Tibial nerve (tissue), 3 donors: ENCODE measurements around the gene GOLPH3.

Experiments used
- POLR2A ChIP-seq, 2 donors: fragments of 450-650 bp; IDR thresholded peaks; one replicate each; pipeline ENCODE4 v1.6.1; 2017; ENCODE audit warnings: antibody characterized with exemption in 2 of 2, mild to moderate bottlenecking in 2 of 2, moderate library complexity in 2 of 2
- TF ChIP-seq, protein P1 (sequence below), 5 experiments: fragments of 200-600 bp in 3 of 5; fragments of 450-650 bp in 2 of 5; sonication (generic) in 3 of 5; IDR thresholded peaks; one replicate each; pipeline ENCODE4 v1.5.1; 2016 to 2019; ENCODE audit warnings: antibody characterized with exemption in 5 of 5, mild to moderate bottlenecking in 3 of 5, moderate library complexity in 2 of 5

GRCh38 chr5:32201122-32201753, 27.1 kb upstream of the GOLPH3 start:
- TF ChIP-seq, protein P1, sequence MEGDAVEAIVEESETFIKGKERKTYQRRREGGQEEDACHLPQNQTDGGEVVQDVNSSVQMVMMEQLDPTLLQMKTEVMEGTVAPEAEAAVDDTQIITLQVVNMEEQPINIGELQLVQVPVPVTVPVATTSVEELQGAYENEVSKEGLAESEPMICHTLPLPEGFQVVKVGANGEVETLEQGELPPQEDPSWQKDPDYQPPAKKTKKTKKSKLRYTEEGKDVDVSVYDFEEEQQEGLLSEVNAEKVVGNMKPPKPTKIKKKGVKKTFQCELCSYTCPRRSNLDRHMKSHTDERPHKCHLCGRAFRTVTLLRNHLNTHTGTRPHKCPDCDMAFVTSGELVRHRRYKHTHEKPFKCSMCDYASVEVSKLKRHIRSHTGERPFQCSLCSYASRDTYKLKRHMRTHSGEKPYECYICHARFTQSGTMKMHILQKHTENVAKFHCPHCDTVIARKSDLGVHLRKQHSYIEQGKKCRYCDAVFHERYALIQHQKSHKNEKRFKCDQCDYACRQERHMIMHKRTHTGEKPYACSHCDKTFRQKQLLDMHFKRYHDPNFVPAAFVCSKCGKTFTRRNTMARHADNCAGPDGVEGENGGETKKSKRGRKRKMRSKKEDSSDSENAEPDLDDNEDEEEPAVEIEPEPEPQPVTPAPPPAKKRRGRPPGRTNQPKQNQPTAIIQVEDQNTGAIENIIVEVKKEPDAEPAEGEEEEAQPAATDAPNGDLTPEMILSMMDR (IDR thresholded peaks at IDR 0.05), result no peak
- TF ChIP-seq POLR2A (IDR thresholded peaks at IDR 0.05), result no peak
